Osteocyte (in vitro differentiated cells): ENCODE results near the gene DCDC2C. TPM values are rescaled to one million over a fixed set of nuclear protein-coding genes. Genes with fewer than 3 reads are reported as not detected.

ENCODE experiments used
- DNase-seq: peaks from one replicate; pipeline ENCODE4 v3.0.0; 2021; ENCODE audit warnings: mixed read lengths; ENCODE audit not compliant: unreplicated experiment; ENCODE audit errors: extremely low spot score
- H3K27ac Mint-ChIP-seq: one replicate; pipeline ENCODE4 v1.8.0; 2021; ENCODE audit warnings: mild to moderate bottlenecking, mixed read lengths; ENCODE audit not compliant: unreplicated experiment
- H3K27me3 Mint-ChIP-seq: one replicate; pipeline ENCODE4 v1.8.0; 2021; ENCODE audit warnings: mixed read lengths; ENCODE audit not compliant: unreplicated experiment
- H3K36me3 Mint-ChIP-seq: one replicate; pipeline ENCODE4 v1.8.0; 2021; ENCODE audit warnings: mixed read lengths; ENCODE audit not compliant: unreplicated experiment
- H3K4me1 Mint-ChIP-seq: one replicate; pipeline ENCODE4 v1.8.0; 2021; ENCODE audit warnings: mixed read lengths; ENCODE audit not compliant: unreplicated experiment
- H3K4me3 Mint-ChIP-seq: one replicate; pipeline ENCODE4 v1.8.0; 2021; ENCODE audit warnings: mild to moderate bottlenecking, moderate library complexity, mixed read lengths; ENCODE audit not compliant: unreplicated experiment
- H3K9me3 Mint-ChIP-seq: one replicate; pipeline ENCODE4 v1.8.0; 2021; ENCODE audit warnings: mixed read lengths; ENCODE audit not compliant: unreplicated experiment
- total RNA-seq: library from RNA; stranded (reverse); gene quantifications from 2 replicates; pipeline ENCODE4 v1.2.1, GENCODE V29; 2021
- TF ChIP-seq, protein P1 (sequence below): fragments of 200-600 bp; sonication (generic); IDR thresholded peaks from 2 replicates; pipeline ENCODE4 v1.5.0; 2021; ENCODE audit warnings: antibody characterized with exemption, mild to moderate bottlenecking, moderate library complexity

Gene DCDC2C
- total RNA-seq, 1 donor from 2014 or later = not detected

DNA sequence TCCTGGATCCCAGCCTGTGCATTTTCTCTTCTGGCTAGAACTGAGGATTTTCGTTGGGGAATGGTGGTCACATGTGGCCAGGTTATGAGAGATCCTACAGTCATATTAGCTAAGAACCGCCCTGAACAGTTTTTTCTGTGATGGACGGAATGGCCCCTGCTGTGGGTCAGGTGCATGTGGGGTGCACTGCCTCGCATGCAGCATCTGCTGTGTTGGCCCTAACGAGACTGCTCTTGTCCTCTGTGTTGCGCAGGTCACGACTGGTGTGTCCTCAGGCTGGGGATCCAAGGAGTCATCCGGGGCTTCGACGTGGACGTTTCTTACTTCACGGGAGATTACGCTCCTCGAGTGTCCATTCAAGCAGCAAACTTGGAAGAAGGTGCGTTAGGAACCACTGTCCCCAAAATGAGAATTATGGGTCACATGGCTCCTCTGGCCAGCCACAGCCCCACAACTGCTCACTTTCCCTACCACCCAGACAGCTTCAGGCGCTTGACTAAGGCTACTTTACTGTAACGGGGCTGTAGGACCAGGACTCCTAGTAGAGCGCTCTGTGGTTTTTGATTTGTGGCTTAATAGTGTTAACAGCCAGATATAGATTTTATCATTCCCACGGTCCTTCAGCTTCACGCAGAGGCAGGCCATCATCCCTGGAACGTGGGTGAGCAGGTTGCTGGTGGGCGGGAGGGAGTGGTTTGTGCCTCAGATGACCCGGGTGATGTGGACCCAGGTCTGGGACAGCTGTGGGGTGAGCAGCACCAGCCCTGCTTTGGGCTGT is 23.6 kb upstream of the DCDC2C start:
- no peak for DNase-seq
- no peaks in the 10 kb centered on the region for H3K36me3 Mint-ChIP-seq
- TF ChIP-seq, protein P1, sequence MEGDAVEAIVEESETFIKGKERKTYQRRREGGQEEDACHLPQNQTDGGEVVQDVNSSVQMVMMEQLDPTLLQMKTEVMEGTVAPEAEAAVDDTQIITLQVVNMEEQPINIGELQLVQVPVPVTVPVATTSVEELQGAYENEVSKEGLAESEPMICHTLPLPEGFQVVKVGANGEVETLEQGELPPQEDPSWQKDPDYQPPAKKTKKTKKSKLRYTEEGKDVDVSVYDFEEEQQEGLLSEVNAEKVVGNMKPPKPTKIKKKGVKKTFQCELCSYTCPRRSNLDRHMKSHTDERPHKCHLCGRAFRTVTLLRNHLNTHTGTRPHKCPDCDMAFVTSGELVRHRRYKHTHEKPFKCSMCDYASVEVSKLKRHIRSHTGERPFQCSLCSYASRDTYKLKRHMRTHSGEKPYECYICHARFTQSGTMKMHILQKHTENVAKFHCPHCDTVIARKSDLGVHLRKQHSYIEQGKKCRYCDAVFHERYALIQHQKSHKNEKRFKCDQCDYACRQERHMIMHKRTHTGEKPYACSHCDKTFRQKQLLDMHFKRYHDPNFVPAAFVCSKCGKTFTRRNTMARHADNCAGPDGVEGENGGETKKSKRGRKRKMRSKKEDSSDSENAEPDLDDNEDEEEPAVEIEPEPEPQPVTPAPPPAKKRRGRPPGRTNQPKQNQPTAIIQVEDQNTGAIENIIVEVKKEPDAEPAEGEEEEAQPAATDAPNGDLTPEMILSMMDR = no peak
- H3K27ac Mint-ChIP-seq = no peak overlapping the region
- H3K27me3 Mint-ChIP-seq = peaks cover 2% of the 10 kb centered on the region
- H3K9me3 Mint-ChIP-seq = no peaks in the 10 kb centered on the region
- H3K4me1 Mint-ChIP-seq = no peaks in the 10 kb centered on the region
- H3K4me3 Mint-ChIP-seq = no peak overlapping the region

- Mint-ChIP-seq H3K9me3 (no peaks in the 10 kb centered on the region), H3K27me3 (peaks cover 4% of the 10 kb centered on the region), H3K27ac (no peak overlapping the region), H3K36me3 (no peaks in the 10 kb centered on the region), H3K4me1 (no peaks in the 10 kb centered on the region), H3K4me3 (no peak overlapping the region)
- no peak for DNase-seq
- TF ChIP-seq, protein P1 = no peak
Observed at GRCh38 chr2:3680548-3681345, 22.6 kb upstream of the DCDC2C start.

DNA sequence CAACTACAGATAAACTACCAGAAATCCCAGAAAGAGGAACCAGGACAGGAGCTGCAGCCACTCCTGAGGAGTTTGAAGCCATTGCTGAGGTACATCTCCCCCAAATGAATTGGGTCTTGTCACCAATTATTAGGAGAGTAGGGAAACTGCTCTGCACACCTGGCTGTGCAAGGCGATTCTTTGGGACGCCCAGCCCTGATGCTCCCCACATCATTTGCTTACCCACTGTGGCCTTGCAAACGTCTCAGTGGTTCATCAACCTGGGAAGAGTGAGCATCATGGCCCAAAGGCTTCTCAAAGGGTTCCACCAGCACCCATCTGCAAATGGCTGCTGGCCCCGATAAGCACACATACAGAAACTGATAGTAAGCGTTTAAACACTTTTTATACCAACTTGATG is 21.8 kb upstream of the DCDC2C start:
- Mint-ChIP-seq H3K27ac (no peak overlapping the region), H3K27me3 (peaks cover 6% of the 10 kb centered on the region)

GRCh38 chr2:3682811-3683210 is 20.6 kb upstream of the DCDC2C start:
- H3K4me1 Mint-ChIP-seq = no peaks in the 10 kb centered on the region
- DNase-seq = no peak
- H3K27me3 Mint-ChIP-seq = peaks cover 14% of the 10 kb centered on the region
- H3K27ac Mint-ChIP-seq = no peak overlapping the region
- TF ChIP-seq, protein P1 = no peak
- no peak overlapping the region for H3K4me3 Mint-ChIP-seq
- no peaks in the 10 kb centered on the region for H3K36me3 Mint-ChIP-seq
- no peaks in the 10 kb centered on the region for H3K9me3 Mint-ChIP-seq

More for the DNA sequence above, 21.8 kb upstream of the DCDC2C start:
- Mint-ChIP-seq H3K36me3 (no peaks in the 10 kb centered on the region), H3K9me3 (no peaks in the 10 kb centered on the region), H3K4me3 (no peak overlapping the region), H3K4me1 (no peaks in the 10 kb centered on the region)
- TF ChIP-seq, protein P1 = no peak
- no peak for DNase-seq
